GM19043 (cell line): Measurements from ENCODE around the gene WDR31.
"Not testable (repeated sequence)": the region's sequence is repeated elsewhere in the genome, so short reads cannot be mapped to it uniquely, and the experiment has no call there.

Experiments used
- ATAC-seq: cut with Tn5 transposase; IDR thresholded peaks from one replicate; pipeline ENCODE4 v1.9.1; 2021; ENCODE audit warnings: low read depth; ENCODE audit not compliant: unreplicated experiment

Gene WDR31

GRCh38 chr9:113340011-113340699, at the start of gene WDR31:
Gene WDR31, minus strand, starts transcription at chr9:113340275. Its CDS starts 8,253 bp downstream, at chr9:113332022.
- peak; percentile 99 for ATAC-seq

GRCh38 chr9:113389451-113389850, 49.4 kb upstream of the WDR31 start:
- ATAC-seq = no peak

GRCh38 chr9:113388833-113389232, 48.8 kb upstream of the WDR31 start:
- ATAC-seq = no peak

GRCh38 chr9:113387560-113388230, 47.6 kb upstream of the WDR31 start:
- ATAC-seq = no peak

- ATAC-seq = no peak
These were observed 46.7 kb upstream of the WDR31 start for GRCh38 chr9:113386571-113387393.

GRCh38 chr9:113381909-113382411, 41.9 kb upstream of the WDR31 start:
- no peak for ATAC-seq

GRCh38 chr9:113381441-113381840, 41.4 kb upstream of the WDR31 start:
- ATAC-seq = not testable (repeated sequence)

- peak; percentile 58 for ATAC-seq
These were observed 40.8 kb upstream of the WDR31 start for GRCh38 chr9:113380869-113381378.

GRCh38 chr9:113379829-113380210, 39.7 kb upstream of the WDR31 start:
- not testable (repeated sequence) for ATAC-seq

GRCh38 chr9:113379094-113379828, 39.2 kb upstream of the WDR31 start:
- ATAC-seq = not testable (repeated sequence)

GRCh38 chr9:113376634-113377567, 36.8 kb upstream of the WDR31 start, which contains the start of gene HDHD3:
Gene HDHD3, minus strand, starts transcription at chr9:113376986. Its CDS starts 2,632 bp downstream, at chr9:113374354.
- ATAC-seq = peak; percentile 68

GRCh38 chr9:113375057-113376023, 35.3 kb upstream of the WDR31 start:
- ATAC-seq = no peak

- ATAC-seq = no peak
These were observed 33.8 kb upstream of the WDR31 start for GRCh38 chr9:113373676-113374392.

- ATAC-seq = no peak
These were observed 33.2 kb upstream of the WDR31 start for GRCh38 chr9:113373256-113373655.

GRCh38 chr9:113372059-113372458, 32.0 kb upstream of the WDR31 start:
- no peak for ATAC-seq

- no peak for ATAC-seq
These were observed 30.8 kb upstream of the WDR31 start for GRCh38 chr9:113370806-113371325.

- ATAC-seq = no peak
These were observed 29.7 kb upstream of the WDR31 start for GRCh38 chr9:113369855-113370140.
